CD4-positive, alpha-beta T cell (primary cell): ENCODE results near the gene FOXC2. TPM values are rescaled to one million over a fixed set of nuclear protein-coding genes. Genes with fewer than 3 reads are reported as not detected.

Experiments used
- ATAC-seq: fragments of 200-7000 bp; cut with Tn5 transposase; one replicate; pipeline ENCODE4 v1.10.0; 2022; ENCODE audit warnings: mild to moderate bottlenecking; ENCODE audit not compliant: poor library complexity
- CTCF ChIA-PET: fragments of 350-600 bp; sonication (Branson Sonifier 250); formaldehyde crosslinking; loops from one replicate; lab custom pipeline; 2021; ENCODE audit warnings: antibody characterized with exemption, inconsistent platforms; lab: Charles Lee
- POLR2A ChIA-PET: fragments of 350-600 bp; sonication (Branson Sonifier 250); formaldehyde crosslinking; loops from one replicate; lab custom pipeline; 2021; ENCODE audit warnings: antibody characterized with exemption, inconsistent platforms; lab: Charles Lee
- DNase-seq, 14 experiments: peaks; one replicate each; pipeline ENCODE4 v3.0.0-alpha.2; 2013 to 2020; ENCODE audit warnings: mixed read lengths in 2 of 14
- H3K27ac ChIP-seq, 2 donors: one replicate each; pipeline versions ENCODE4 v1.5.1 to v1.7.0; 2013; ENCODE audit warnings: low read length in 2 of 2, low read depth in 1 of 2, mild to moderate bottlenecking in 1 of 2
- H3K27me3 ChIP-seq, 2 experiments: 1 replicate in 1 of 2; 2 replicates in 1 of 2; pipeline versions ENCODE4 v1.6.1 to v1.7.0; 2013; ENCODE audit warnings: low read length in 2 of 2, control low read depth in 1 of 2, mild to moderate bottlenecking in 1 of 2, moderate library complexity in 1 of 2; ENCODE audit not compliant: insufficient read depth in 2 of 2, control insufficient read depth in 1 of 2
- H3K36me3 ChIP-seq: one replicate; pipeline ENCODE4 v1.6.1; 2013; ENCODE audit warnings: low read length, control low read depth; ENCODE audit not compliant: insufficient read depth
- H3K4me1 ChIP-seq: one replicate; pipeline ENCODE4 v1.6.1; 2013; ENCODE audit warnings: low read length, control low read depth; ENCODE audit not compliant: insufficient read depth
- H3K4me3 ChIP-seq: one replicate; pipeline ENCODE4 v1.5.1; 2013; ENCODE audit warnings: mild to moderate bottlenecking, low read length, moderate library complexity
- H3K9me3 ChIP-seq, 2 experiments: 1 replicate in 1 of 2; 2 replicates in 1 of 2; pipeline versions ENCODE4 v1.6.1 to v1.7.0; 2013; ENCODE audit warnings: low read length in 2 of 2, mild to moderate bottlenecking in 2 of 2, control low read depth in 1 of 2, moderate library complexity in 1 of 2; ENCODE audit not compliant: control insufficient read depth in 1 of 2, insufficient read depth in 1 of 2
- H3K27ac Mint-ChIP-seq: one replicate; pipeline ENCODE4 v1.8.0; 2020; ENCODE audit warnings: mixed read lengths
- H3K27me3 Mint-ChIP-seq: one replicate; pipeline ENCODE4 v1.8.0; 2021; ENCODE audit warnings: mixed read lengths
- H3K36me3 Mint-ChIP-seq: one replicate; pipeline ENCODE4 v1.8.0; 2021; ENCODE audit warnings: low read depth, mixed read lengths
- H3K4me1 Mint-ChIP-seq: one replicate; pipeline ENCODE4 v1.8.0; 2021; ENCODE audit warnings: low read depth, mixed read lengths
- H3K4me3 Mint-ChIP-seq: one replicate; pipeline ENCODE4 v1.8.0; 2020; ENCODE audit warnings: mild to moderate bottlenecking, mixed read lengths
- H3K9me3 Mint-ChIP-seq: one replicate; pipeline ENCODE4 v1.8.0; 2020; ENCODE audit warnings: mixed read lengths
- CTCF ChIP-seq: fragments of 200-600 bp; IDR thresholded peaks from one replicate; pipeline ENCODE4 v1.8.0; 2022; ENCODE audit warnings: antibody characterized with exemption, mild to moderate bottlenecking
- intact Hi-C, 2 experiments: fragments of 100-400 bp; cut with DNase I in 1 of 2; cut with micrococcal nuclease in 1 of 2; formaldehyde crosslinking; loops; one replicate each; pipeline versions ENCODE4 v1.15.1 to v1.9.0; 2023 to 2025; cut with DNase I, micrococcal nuclease
- total RNA-seq, 174 experiments: library from RNA in 2 of 174; stranded (reverse) in 2 of 174; gene quantifications; one replicate each; pipeline ENCODE4 v1.2.3 and lab custom pipeline; 2021 to 2026

Gene FOXC2
- total RNA-seq, 2 experiments from 2014 or later = 0.11 to 0.19 TPM

GRCh38 chr16:86545481-86545880 is 21.1 kb upstream of the FOXC2 start:
- TF ChIP-seq CTCF = no peak
- intact Hi-C loops = no loop called here
- Mint-ChIP-seq H3K4me1 (peaks cover 7% of the 10 kb centered on the region), H3K36me3 (peaks cover 77% of the 10 kb centered on the region), H3K27ac (no peak overlapping the region), H3K4me3 (no peak overlapping the region), H3K9me3 (no peaks in the 10 kb centered on the region), H3K27me3 (no peaks in the 10 kb centered on the region)
- H3K4me1 ChIP-seq = no peaks in the 10 kb centered on the region
- H3K4me3 ChIP-seq = no peak overlapping the region
- H3K27ac ChIP-seq = no peak overlapping the region
- CTCF ChIA-PET = no interaction called here
- H3K36me3 ChIP-seq = peaks cover 53% of the 10 kb centered on the region
- no peak for ATAC-seq
- POLR2A ChIA-PET = no interaction called here
- DNase-seq = no peak
- H3K27me3 ChIP-seq = no peaks in the 10 kb centered on the region
- no peaks in the 10 kb centered on the region for H3K9me3 ChIP-seq

GRCh38 chr16:86545954-86546637 is 20.5 kb upstream of the FOXC2 start:
- H3K4me3 Mint-ChIP-seq = no peak overlapping the region
- ChIA-PET POLR2A (no interaction called here), CTCF (no interaction called here)
- H3K27ac Mint-ChIP-seq = no peak overlapping the region
- TF ChIP-seq CTCF = no peak
- Histone ChIP-seq H3K27me3 (no peaks in the 10 kb centered on the region), H3K4me1 (no peaks in the 10 kb centered on the region), H3K27ac (no peak overlapping the region), H3K4me3 (no peak overlapping the region), H3K9me3 (no peaks in the 10 kb centered on the region), H3K36me3 (peaks cover 50% of the 10 kb centered on the region)
- no peaks in the 10 kb centered on the region for H3K9me3 Mint-ChIP-seq
- H3K4me1 Mint-ChIP-seq = peaks cover 7% of the 10 kb centered on the region
- DNase-seq = no peak
- intact Hi-C loops = no loop called here
- ATAC-seq = no peak
- no peaks in the 10 kb centered on the region for H3K27me3 Mint-ChIP-seq
- H3K36me3 Mint-ChIP-seq = peaks cover 75% of the 10 kb centered on the region

GRCh38 chr16:86546638-86547013 is 20.0 kb upstream of the FOXC2 start:
- peaks cover 71% of the 10 kb centered on the region for H3K36me3 Mint-ChIP-seq
- Histone ChIP-seq H3K27ac (no peak overlapping the region), H3K27me3 (no peaks in the 10 kb centered on the region), H3K4me3 (no peak overlapping the region), H3K4me1 (no peaks in the 10 kb centered on the region), H3K9me3 (no peaks in the 10 kb centered on the region), H3K36me3 (peaks cover 46% of the 10 kb centered on the region)
- intact Hi-C loops = no loop called here
- no peak for ATAC-seq
- DNase-seq = no peak
- no peaks in the 10 kb centered on the region for H3K9me3 Mint-ChIP-seq
- H3K27me3 Mint-ChIP-seq = no peaks in the 10 kb centered on the region
- no peak for TF ChIP-seq CTCF
- no peak overlapping the region for H3K4me3 Mint-ChIP-seq
- CTCF ChIA-PET = no interaction called here
- POLR2A ChIA-PET = no interaction called here
- peaks cover 7% of the 10 kb centered on the region for H3K4me1 Mint-ChIP-seq
- no peak overlapping the region for H3K27ac Mint-ChIP-seq
